ENCODE measurements around the gene PCDH9.

Gene PCDH9

DNA sequence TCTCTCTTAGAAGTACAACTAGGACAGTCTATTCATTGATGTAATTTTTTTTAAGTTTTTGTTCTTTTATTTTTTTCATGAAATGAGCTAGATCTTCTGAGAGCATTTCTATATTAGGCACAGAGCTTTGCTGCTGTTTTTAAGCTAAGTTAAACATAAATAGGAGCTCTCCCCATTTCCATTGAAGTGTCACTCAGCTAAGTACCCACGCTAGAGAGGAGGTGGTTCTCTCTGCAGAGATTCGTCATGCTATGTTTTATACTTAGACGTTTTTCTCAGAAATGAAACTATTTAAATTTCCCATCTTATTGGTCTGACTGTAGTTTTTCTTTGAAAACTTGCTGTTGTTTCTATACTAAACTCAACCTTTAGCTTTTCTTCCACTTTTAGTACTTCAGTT is 271.5 kb downstream of the PCDH9 start:
- no peak for DNase-seq

DNA sequence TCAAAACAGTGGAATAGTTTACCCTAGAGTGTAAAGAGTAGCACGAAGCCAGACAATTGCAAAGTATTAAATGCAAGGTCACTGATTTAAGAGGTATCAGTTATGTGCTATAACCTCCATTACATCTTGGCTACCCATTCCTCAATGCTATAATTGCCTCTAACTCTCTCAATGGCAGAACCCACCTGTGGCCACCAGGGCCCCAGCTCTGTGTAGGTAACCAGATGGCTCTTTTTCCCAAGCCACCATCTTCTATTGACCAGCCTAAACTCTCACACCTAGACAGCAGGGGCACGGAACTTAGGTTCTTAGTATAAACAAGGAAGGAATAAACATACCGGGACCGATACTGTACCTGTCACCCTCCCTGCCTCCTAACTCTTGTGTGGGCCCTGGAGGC is 277.6 kb downstream of the PCDH9 start:
- DNase-seq: no peak

DNA sequence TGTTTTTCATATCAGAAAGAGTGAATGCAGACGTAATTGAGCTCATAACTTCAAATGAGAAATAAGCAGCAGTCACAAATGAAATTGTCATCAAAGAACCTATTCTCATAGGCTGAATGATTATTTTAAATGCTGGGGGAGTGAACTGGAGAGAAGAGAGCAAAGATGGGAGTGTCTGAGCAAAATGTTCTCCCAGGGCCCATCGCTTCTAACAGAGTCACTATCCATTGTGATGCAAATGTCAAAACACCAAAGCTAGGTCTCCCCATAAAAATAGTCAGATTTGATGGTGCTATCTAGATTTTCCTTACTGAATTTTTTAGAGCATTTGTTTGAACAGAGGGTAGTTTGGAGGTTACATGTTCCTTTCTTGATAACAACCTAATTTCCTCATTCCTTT is 278.7 kb downstream of the PCDH9 start:
- no peak for DNase-seq

GRCh38 chr13:66950666-66951065 is 279.5 kb downstream of the PCDH9 start:
- DNase-seq: no peak

DNA sequence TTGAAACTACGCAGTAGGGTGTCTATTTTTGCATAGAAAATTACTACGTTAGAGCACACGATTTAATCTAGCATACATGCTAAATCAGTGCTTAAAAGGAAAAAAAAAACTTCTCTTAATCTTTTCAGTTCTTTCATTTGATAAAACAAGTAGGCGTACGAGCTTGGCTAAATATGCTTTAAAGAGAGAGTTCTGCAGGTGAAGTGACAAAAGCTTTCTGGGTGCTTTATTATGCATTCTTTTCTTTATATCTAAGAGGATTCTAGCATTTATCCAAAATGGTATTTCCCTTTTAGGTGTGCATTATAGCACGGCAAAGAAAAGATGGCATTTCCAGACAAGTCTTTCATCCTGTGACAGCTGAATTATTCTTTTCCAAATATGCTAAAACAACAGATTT is 281.2 kb downstream of the PCDH9 start:
- no peak for DNase-seq

GRCh38 chr13:66943530-66943929 is 286.6 kb downstream of the PCDH9 start:
- no peak for DNase-seq

DNA sequence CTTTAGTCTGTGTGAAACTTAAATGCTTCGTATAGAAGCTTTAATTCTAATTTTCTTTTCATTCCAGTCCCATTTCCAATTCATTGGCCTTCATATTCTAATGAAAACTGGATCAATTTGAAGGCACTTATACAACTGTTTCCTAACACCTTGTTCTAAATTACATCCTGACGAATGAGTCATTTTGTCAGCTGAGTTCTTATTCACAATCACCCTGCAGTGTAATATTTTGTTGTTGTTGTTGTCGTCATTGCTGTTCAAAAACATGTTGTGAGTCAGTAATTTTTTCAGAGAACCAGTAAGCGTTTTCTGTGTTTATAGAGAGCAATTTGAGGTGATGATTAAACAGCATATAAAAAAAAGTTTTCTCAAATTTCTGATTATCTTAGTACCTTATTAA is 290.0 kb downstream of the PCDH9 start:
- no peak for DNase-seq

DNA sequence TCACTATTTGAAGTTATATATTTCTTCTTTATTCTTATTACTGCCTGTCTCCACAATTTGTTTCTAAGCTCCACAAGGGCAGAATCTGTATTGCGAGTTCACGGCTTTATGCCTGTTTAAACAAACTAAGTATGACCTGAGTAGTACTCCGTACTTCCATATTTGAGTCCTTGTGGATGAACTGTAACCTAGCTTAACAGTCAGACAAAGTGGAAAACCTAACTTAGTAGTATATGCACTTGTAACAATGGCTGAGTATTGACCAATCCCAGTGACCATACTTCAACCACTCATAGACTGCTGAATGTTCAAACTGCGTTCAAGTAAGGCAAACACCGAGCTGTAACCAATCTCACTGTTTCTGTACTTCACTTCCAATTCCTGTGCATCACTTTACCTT is 292.7 kb downstream of the PCDH9 start:
- no peak for DNase-seq

- no peak for DNase-seq
Observed at GRCh38 chr13:66933994-66934393, 296.1 kb downstream of the PCDH9 start.

GRCh38 chr13:66933527-66933926 is 296.6 kb downstream of the PCDH9 start:
- no peak for DNase-seq

DNA sequence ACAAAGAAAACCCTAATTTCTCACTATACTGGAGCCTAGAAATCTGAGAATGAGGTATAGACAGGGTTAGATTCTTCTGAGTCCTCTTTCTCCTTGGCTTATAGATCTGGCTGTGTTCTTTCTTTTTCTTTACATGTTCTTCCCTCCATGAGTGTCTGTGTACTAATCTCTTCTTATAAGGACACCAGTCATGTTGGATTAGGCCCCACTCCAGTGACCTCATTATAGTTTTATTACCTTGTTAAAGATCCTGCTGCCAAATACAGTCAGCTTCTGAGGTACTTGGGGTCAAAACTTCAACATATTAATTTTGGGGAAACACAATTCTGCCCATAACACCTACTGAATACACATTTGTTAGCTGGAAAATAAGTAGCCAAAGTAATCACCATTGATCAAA is 302.6 kb downstream of the PCDH9 start:
- no peak for DNase-seq

DNA sequence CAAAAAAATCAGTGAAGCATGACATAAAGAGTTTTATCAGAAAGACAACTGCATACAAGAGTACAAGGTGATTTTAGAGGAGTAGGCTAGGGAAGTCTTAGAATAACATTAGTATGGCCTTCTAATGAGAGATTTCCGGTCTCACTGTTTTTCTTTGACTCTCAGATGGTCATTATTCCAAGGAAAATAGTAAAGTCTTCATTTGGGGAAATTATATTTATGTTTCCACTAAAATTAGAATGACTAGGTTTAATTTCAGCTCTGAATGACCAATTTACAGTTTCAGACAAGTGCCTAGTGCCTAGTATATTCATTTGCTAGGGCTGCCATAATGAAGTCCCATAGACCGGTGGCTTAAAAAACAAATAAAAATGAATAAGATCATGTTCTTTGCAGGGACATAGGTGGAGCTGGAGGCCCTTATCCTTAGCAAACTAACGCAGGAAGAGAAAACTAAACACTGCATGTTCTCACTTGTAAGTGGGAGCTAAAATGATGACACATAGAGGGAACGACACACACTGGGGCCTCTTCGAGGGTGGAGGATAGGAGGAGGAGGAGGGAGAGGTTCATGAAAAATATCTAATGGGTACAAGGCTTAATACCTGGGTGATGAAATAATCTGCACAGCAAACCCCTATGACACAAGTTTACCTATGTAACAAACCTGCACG is 303.1 kb downstream of the PCDH9 start:
- no peak for DNase-seq

- DNase-seq: no peak
Observed at GRCh38 chr13:66926200-66926850, 303.8 kb downstream of the PCDH9 start.

DNA sequence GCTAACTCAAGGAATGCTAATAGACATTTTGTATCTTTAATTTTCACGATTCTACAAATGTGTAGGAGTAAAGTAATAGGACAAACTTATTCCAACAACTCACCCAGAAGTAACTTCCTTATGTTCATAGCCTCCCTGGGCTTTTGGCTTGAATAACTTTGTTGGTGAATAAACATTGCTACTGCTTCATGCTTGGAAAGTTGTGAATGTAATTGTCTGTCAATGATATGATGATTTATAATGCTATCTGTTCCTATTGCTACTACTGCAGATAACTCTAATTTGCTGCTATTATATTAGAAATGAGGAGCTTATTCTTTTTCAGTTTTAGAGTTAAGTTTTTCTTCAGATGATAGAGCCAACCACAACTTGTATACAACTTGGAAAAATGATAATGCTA is 307.7 kb downstream of the PCDH9 start:
- no peak for DNase-seq

- DNase-seq: no peak
Observed at GRCh38 chr13:66921437-66921836, 308.7 kb downstream of the PCDH9 start.

GRCh38 chr13:66915596-66916185 is 314.4 kb downstream of the PCDH9 start:
- no peak for DNase-seq

GRCh38 chr13:66914155-66914554 is 316.0 kb downstream of the PCDH9 start:
- DNase-seq: no peak

DNA sequence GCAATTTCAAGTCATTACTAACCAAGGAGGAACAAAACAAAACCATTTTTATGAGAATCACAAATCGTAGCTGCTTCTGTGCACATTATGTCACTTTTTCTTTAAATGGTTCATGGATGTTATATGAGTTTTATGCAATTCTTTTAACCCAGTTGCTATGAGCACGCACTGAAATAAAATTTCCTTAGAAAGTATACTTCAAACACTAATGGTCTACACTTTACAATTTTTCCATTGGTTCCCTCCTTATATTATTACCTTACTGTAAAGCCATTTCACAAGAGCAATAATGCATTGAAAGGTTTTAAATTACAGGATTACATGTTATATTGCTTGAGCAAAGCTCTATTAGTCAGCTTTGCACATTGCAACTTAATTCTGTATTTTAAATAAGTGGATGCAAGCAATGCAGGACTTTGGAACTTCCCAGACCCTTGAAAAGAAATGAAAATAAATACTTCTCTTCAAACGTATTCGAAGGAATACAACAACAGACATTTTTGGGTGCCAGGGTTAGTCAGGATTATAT is 318.7 kb downstream of the PCDH9 start:
- DNase-seq: no peak

DNA sequence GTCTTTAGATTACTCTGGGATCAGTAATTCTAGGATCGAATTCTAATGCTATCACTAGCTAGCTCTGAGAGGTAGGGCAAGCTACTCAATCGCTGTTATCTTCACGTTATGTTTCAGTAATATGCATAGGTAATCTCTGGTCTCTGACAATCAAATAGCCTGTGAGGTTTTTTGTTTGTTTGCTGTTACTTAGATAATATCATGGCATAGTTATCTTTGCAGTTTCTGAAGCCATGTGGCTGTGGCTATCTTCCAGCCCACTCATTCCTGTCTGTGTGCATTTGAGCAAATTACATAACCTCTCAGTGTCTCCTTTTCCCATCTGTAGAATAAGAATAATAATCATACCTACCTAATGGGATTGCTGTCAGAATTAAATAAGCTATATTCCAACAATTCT is 330.2 kb downstream of the PCDH9 start:
- DNase-seq: no peak

- DNase-seq: no peak
Observed at GRCh38 chr13:66896933-66897332, 333.2 kb downstream of the PCDH9 start.

DNA sequence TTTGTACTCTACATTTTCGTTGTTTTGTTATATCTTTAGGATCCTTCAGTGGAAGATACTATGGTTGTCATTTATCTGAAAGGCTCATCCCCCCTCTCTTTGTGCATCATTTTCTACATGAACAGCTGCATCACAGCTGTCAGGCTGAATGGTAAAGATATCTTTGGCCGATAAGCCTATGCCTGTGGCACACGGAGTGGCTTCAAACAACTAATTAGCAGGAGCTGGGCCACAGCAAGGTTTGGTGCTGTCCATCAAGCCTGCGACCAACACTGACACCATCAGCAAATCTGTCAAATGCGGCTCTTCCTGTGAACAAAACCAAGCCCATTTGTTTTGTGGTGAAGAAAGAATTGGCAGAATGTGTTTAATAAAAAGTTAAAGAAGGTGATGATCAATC is 334.4 kb downstream of the PCDH9 start:
- DNase-seq: no peak

- DNase-seq: no peak
Observed at GRCh38 chr13:66895320-66895719, 334.8 kb downstream of the PCDH9 start.

DNA sequence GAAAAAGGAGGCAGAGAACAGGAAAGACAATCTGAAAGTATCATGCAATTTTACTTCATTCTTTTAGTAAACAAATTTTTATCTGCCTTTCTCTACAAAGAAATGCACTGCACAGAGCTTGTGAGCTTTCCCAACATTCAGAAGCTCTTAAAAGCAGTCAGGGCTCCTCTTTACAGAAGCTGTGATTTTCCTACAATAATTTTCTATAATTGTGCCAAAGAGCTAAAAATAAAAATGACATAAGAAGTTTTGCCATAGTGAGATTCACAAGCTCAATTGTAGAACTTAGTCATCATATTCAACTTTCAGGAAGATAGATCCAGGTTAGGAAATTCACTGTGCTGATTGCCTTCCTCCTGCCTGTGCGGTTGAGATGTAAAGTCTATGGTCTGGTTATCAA is 341.4 kb downstream of the PCDH9 start:
- no peak for DNase-seq

GRCh38 chr13:66887088-66887487 is 343.0 kb downstream of the PCDH9 start:
- DNase-seq: no peak

All from CD4-positive, alpha-beta T cell treated with Interleukin-4 for 1 hour (primary cell).